GM10266 (cell line): ENCODE measurements around the gene THSD7A.
A peak's percentile ranks its signal among the peaks of the same experiment; 100 is the strongest.

Experiments used
- DNase-seq: peaks from one replicate; pipeline ENCODE4 v3.0.0; 2012; ENCODE audit errors: extremely low spot score
- CTCF ChIP-seq: IDR thresholded peaks from 2 replicates; pipeline ENCODE4 v1.5.1; 2012; ENCODE audit warnings: mild to moderate bottlenecking, low read depth; ENCODE audit not compliant: control insufficient read depth, insufficient read depth; ENCODE audit errors: missing control alignments

THSD7A gene

GRCh38 chr7:11376529-11376928, 455.5 kb downstream of the THSD7A start:
- TF ChIP-seq CTCF = no peak
- DNase-seq = no peak

GRCh38 chr7:11374629-11375028, 457.4 kb downstream of the THSD7A start:
- DNase-seq = no peak
- TF ChIP-seq CTCF = no peak

- peak; percentile 6 for DNase-seq
- peak; percentile 38 for TF ChIP-seq CTCF
Observed at GRCh38 chr7:11373546-11374142, 458.4 kb downstream of the THSD7A start.

- TF ChIP-seq CTCF = no peak
Observed at GRCh38 chr7:11369696-11370095, 462.3 kb downstream of the THSD7A start.

GRCh38 chr7:11366118-11366517, 465.9 kb downstream of the THSD7A start:
- TF ChIP-seq CTCF = no peak
- no peak for DNase-seq

More at GRCh38 chr7:11369696-11370095, 462.3 kb downstream of the THSD7A start:
- no peak for DNase-seq

- TF ChIP-seq CTCF = no peak
- no peak for DNase-seq
Observed at GRCh38 chr7:11358637-11359036, 473.4 kb downstream of the THSD7A start.

- no peak for DNase-seq
- no peak for TF ChIP-seq CTCF
Observed at GRCh38 chr7:11355399-11356005, 476.5 kb downstream of the THSD7A start.
